ENCODE data around the gene PLAAT2.

The PLAAT2 gene

DNA sequence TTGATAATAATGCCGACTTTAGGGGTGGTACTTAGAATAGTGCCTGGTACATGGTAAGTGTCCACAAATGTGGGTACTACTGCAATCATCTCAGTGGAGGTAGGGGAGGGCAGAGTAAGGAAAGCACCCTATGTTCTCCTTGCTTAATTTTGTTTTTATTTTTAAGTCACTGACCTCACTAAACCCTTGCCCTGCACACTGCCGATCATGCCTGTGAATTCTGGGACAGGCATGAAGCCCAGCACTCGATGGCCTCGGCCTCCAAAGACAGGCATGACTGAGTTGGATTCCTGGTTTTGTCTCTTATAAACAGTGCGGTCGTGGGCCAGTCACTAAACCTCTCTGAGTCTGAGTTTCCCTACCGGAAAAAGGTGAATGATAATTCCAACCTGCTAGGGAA, 50.4 kb downstream of the PLAAT2 start:
- DNase-seq = no peak

DNA sequence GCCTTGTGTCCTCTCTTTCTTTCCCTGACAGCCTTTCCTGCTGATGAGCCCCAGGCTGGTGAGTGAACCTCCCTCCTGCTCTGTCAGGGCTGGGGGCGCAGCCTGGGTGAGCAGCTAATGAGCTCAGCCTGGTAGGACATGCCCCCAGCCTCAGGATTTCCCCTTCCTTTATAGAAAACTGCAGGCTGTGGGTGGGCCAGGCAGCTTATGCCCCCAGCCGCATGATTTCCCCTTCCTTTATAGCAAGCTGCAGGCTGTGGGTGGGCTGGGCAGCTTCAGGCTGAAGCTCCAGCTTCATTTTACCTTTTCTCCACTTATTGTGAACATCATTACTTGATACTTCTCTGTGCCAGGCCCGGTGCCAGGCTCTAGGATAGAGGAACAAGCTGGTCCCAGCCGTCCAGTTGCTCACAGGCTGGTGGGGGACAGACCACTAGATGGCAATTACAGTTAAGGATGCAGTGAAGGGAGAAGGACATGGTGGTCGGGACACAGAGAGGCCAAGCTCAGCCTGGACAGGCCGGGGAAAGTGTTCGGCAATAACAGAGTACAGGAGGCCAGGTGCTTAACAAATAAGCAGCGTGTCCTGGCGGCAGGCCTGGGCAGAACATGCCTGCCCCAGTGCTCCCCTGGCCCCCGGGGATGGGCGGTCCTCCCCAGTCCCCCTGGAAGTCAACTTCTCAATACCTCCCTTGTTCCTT, 52.0 kb downstream of the PLAAT2 start:
- DNase-seq = no peak

DNA sequence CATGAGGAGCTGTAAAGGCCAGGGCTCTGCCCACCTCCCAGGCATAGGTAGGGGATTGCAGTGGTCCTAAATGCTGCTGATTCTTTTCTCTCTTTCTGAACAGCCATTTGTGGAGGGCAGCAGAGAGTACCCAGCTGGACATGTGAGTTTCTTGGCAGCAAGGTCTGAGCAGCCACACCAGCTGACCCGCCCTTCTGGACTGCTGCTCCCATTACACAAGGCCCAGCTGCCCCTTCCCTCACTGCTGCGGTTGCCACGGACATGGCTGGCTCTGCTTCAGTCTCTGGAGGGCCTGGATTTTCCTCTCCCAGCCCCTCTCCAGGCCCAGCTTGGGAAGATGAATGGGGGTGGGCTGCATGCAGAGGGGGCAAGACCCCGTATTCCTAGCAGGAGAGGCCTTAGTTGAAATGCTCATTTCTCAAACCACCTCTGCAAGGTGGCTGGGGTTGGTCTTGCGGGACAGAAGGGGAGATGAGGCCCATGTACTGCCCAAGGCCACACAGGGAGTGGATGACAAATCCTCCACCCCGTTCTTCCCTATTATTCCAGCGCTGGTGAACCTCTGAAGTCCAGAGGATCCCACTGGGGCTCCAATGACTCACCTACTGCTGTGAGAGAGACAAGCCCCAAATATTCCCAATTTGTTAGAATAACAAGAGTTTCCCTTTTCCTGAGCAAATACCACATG, 52.7 kb downstream of the PLAAT2 start:
- DNase-seq = no peak

GRCh38 chr11:63508745-63509144, 54.4 kb downstream of the PLAAT2 start:
- DNase-seq = no peak

DNA sequence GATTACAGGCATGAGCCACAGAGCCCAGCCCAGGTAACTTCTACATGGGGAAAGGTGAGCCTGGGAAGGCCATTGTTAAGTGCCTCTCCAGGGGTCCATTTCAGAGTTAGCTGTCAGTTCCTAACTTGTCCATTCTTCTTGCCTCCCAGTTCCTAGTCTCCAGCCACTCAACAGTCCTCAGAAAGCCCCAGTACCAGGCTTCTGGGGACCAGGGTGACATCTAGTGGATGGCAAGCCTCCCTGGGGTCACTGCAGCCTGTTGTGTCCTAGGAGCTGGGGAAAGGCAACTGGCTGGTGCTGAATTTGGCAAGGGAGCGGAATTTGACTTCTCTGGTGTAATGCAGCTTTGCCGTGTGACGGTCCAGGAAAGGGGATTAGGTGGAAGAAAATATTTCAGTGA, 55.2 kb downstream of the PLAAT2 start:
- peak; percentile 12 to 23 for DNase-seq

- no peak for DNase-seq
Observed at GRCh38 chr11:63507511-63507910, 55.7 kb downstream of the PLAAT2 start.

DNA sequence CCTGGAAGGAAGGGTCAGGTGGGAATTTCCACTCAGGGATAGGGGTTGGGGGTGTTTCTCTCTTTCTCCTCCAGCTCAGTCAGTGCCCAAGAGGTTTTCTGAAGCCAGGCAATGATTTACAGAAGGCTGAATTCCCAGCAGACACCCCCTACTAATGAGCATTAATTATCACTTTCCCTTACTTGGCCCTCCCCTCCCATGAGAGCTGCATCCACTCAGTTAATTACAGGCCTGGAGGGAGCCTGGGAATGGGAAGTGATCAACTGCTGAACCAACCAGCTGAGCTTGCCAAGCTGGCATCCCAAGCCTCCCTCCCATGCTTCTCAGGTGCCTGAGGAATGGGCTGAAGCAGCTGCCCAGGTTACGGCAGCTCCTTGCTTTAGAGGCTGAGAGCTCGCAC, 56.3 kb downstream of the PLAAT2 start:
- no peak for DNase-seq

- DNase-seq = no peak
Observed at GRCh38 chr11:63505857-63506528, 57.2 kb downstream of the PLAAT2 start, which contains the start of gene LGALS12. Gene LGALS12 (plus strand): TSS chr11:63506084. CDS start chr11:63506459, 375 bp downstream.

- no peak for DNase-seq
Observed at GRCh38 chr11:63504933-63505586, 58.1 kb downstream of the PLAAT2 start.

GRCh38 chr11:63504054-63504453, 59.1 kb downstream of the PLAAT2 start:
- no peak for DNase-seq

DNA sequence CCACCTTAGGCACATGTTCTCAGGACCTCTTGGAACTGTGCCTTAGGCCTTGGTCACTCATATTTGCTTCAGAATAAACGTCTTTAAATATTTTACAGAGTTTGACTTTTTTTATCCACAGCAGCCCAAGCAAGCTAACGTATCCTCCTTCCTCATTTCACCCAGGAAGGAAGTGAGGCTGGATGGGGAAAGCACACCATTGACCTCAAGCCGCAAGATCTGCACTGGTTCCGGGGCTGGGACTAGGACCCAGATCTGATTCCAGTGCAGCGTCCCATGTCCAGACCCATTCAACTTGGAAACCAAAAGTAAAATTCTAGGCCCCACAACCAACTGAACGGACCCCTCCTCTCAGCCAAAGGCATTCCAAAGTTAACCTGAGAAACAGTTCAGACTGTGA, 59.7 kb downstream of the PLAAT2 start:
- DNase-seq = no peak

All from activated CD4-positive, alpha-beta T cell treated with anti-CD3 and anti-CD28 coated beads, Interleukin-2, amount 50 U/mL, for 48 hours (primary cell).